KMS-11 (cell line): ENCODE data around the gene DMD.

Source experiments
- H2AFZ ChIP-seq: fragments of 200-600 bp; sonication (generic); 2 replicates; pipeline ENCODE4 v1.6.1; 2016; ENCODE audit warnings: antibody characterized with exemption, mixed run types, low read depth
- H3K27ac ChIP-seq: fragments of 200-600 bp; sonication (generic); 2 replicates; pipeline ENCODE4 v1.6.1; 2016; ENCODE audit warnings: mild to moderate bottlenecking, mixed run types
- H3K27me3 ChIP-seq: fragments of 200-600 bp; sonication (generic); 2 replicates; pipeline ENCODE4 v1.6.1; 2017; ENCODE audit warnings: mild to moderate bottlenecking, low read depth, mixed run types, moderate library complexity; ENCODE audit not compliant: insufficient read depth
- H3K36me3 ChIP-seq: fragments of 200-600 bp; sonication (generic); 2 replicates; pipeline ENCODE4 v1.6.1; 2017; ENCODE audit warnings: mild to moderate bottlenecking, mixed run types; ENCODE audit not compliant: insufficient read depth
- H3K4me1 ChIP-seq: fragments of 200-600 bp; sonication (generic); 2 replicates; pipeline ENCODE4 v1.6.1; 2016; ENCODE audit warnings: mild to moderate bottlenecking, low read depth, mixed run types; ENCODE audit not compliant: poor library complexity, severe bottlenecking
- H3K4me2 ChIP-seq: fragments of 200-600 bp; sonication (generic); 2 replicates; pipeline ENCODE4 v1.7.0; 2016; ENCODE audit warnings: mild to moderate bottlenecking, mixed run types
- H3K4me3 ChIP-seq: fragments of 200-600 bp; sonication (generic); IDR thresholded peaks from 2 replicates; pipeline ENCODE4 v1.6.1; 2017; ENCODE audit warnings: low read depth, low read length, mixed read lengths; ENCODE audit not compliant: insufficient read depth
- H3K79me2 ChIP-seq: fragments of 200-600 bp; sonication (generic); 2 replicates; pipeline ENCODE4 v1.6.1; 2016; ENCODE audit warnings: low read depth, mixed run types; ENCODE audit not compliant: insufficient read depth
- H3K9ac ChIP-seq: fragments of 200-600 bp; sonication (generic); 2 replicates; pipeline ENCODE4 v1.6.1; 2016; ENCODE audit warnings: mild to moderate bottlenecking, mixed run types
- H4K20me1 ChIP-seq: fragments of 200-600 bp; sonication (generic); 2 replicates; pipeline ENCODE4 v1.6.1; 2016; ENCODE audit warnings: mild to moderate bottlenecking, mixed run types; ENCODE audit not compliant: insufficient read depth
- TF ChIP-seq, protein P1 (sequence below): fragments of 200-600 bp; sonication (generic); conservative IDR thresholded peaks from 2 replicates; pipeline ENCODE4 v1.6.1; 2017; ENCODE audit warnings: low read depth, mild to moderate bottlenecking, antibody characterized with exemption, low read length, moderate library complexity, mixed read lengths

DMD gene

GRCh38 chrX:33207056-33207455 lies 4.3 kb downstream of the DMD start:
- H3K27ac ChIP-seq: no peak overlapping the region
- H3K36me3 ChIP-seq: no peaks in the 10 kb centered on the region
- no peak overlapping the region for H2AFZ ChIP-seq
- H3K4me1 ChIP-seq: no peaks in the 10 kb centered on the region
- H4K20me1 ChIP-seq: no peaks in the 10 kb centered on the region
- no peak overlapping the region for H3K9ac ChIP-seq
- TF ChIP-seq, protein P1, sequence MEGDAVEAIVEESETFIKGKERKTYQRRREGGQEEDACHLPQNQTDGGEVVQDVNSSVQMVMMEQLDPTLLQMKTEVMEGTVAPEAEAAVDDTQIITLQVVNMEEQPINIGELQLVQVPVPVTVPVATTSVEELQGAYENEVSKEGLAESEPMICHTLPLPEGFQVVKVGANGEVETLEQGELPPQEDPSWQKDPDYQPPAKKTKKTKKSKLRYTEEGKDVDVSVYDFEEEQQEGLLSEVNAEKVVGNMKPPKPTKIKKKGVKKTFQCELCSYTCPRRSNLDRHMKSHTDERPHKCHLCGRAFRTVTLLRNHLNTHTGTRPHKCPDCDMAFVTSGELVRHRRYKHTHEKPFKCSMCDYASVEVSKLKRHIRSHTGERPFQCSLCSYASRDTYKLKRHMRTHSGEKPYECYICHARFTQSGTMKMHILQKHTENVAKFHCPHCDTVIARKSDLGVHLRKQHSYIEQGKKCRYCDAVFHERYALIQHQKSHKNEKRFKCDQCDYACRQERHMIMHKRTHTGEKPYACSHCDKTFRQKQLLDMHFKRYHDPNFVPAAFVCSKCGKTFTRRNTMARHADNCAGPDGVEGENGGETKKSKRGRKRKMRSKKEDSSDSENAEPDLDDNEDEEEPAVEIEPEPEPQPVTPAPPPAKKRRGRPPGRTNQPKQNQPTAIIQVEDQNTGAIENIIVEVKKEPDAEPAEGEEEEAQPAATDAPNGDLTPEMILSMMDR: no peak
- no peak overlapping the region for H3K4me2 ChIP-seq
- no peak overlapping the region for H3K4me3 ChIP-seq
- H3K79me2 ChIP-seq: no peaks in the 10 kb centered on the region
- no peaks in the 10 kb centered on the region for H3K27me3 ChIP-seq

DNA sequence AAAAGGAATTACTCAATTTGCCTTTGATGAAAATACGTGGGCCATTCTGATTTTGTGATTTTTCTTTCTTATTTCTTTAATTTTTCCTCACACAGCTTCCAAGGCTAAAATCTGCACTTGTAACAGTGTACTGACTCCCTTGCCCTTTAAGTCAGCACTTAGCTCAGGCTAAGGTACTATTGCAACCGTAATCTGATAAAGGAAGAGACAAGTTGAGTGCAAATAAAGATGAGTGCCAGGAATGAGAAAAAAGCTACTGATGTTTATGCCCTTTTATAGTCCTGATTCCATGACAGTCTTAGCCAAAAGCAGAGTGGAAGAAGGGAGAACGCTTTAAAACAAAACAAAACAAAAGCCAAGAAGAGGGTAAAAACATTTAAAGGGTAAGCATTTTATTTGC lies 6.0 kb downstream of the DMD start:
- Histone ChIP-seq H4K20me1 (no peaks in the 10 kb centered on the region), H2AFZ (no peak overlapping the region), H3K27me3 (no peaks in the 10 kb centered on the region), H3K4me1 (no peaks in the 10 kb centered on the region), H3K27ac (no peak overlapping the region), H3K9ac (no peak overlapping the region), H3K79me2 (no peaks in the 10 kb centered on the region), H3K4me2 (no peak overlapping the region), H3K4me3 (no peak overlapping the region), H3K36me3 (no peaks in the 10 kb centered on the region)
- TF ChIP-seq, protein P1: no peak

DNA sequence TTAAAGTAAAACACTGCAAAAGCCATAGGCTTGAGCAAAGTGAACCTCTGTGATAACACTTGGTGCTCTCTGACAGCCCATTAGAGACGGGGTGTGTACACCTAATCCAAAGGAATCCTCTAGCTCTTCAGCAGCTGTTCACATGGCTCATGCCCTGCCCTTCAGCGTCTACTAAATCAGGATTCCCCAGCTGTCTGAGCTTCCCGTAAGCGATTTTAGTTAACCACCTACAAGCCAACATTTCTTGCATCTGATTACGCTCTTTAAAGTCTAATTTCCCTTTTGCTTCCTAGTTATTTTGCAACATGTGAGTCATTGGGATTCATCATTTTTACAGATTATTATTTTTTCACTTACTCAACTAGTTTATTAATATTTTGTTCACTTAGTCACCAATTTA lies 6.5 kb downstream of the DMD start:
- no peaks in the 10 kb centered on the region for H3K79me2 ChIP-seq
- no peak overlapping the region for H3K4me3 ChIP-seq
- no peak overlapping the region for H3K9ac ChIP-seq
- H2AFZ ChIP-seq: no peak overlapping the region
- H3K27me3 ChIP-seq: no peaks in the 10 kb centered on the region
- no peak overlapping the region for H3K27ac ChIP-seq
- H3K36me3 ChIP-seq: no peaks in the 10 kb centered on the region
- no peaks in the 10 kb centered on the region for H4K20me1 ChIP-seq
- no peak overlapping the region for H3K4me2 ChIP-seq
- TF ChIP-seq, protein P1: no peak
- H3K4me1 ChIP-seq: no peaks in the 10 kb centered on the region

GRCh38 chrX:33198561-33199279 lies 12.6 kb downstream of the DMD start:
- no peak overlapping the region for H3K4me3 ChIP-seq
- no peak overlapping the region for H3K4me2 ChIP-seq
- no peaks in the 10 kb centered on the region for H4K20me1 ChIP-seq
- no peak overlapping the region for H3K9ac ChIP-seq
- TF ChIP-seq, protein P1: no peak
- no peak overlapping the region for H2AFZ ChIP-seq
- H3K4me1 ChIP-seq: no peaks in the 10 kb centered on the region
- H3K79me2 ChIP-seq: no peaks in the 10 kb centered on the region
- H3K27ac ChIP-seq: no peak overlapping the region
- no peaks in the 10 kb centered on the region for H3K36me3 ChIP-seq
- H3K27me3 ChIP-seq: no peaks in the 10 kb centered on the region
